Effector memory CD8-positive, alpha-beta T cell (primary cell): ENCODE data around the gene NKX6-1.

Experiments
- ATAC-seq: fragments of 150-1000 bp; cut with Tn5 transposase; replicated peaks from 2 replicates; pipeline ENCODE4 v1.10.0; 2021; ENCODE audit warnings: mild to moderate bottlenecking, moderate library complexity
- DNase-seq, 3 experiments: peaks; one replicate each; pipeline ENCODE4 v3.0.0; 2021
- H3K27ac Mint-ChIP-seq, 2 donors: one replicate each; pipeline ENCODE4 v1.8.0; 2022; ENCODE audit warnings: mild to moderate bottlenecking in 2 of 2, mixed read lengths in 2 of 2, moderate library complexity in 2 of 2
- H3K27me3 Mint-ChIP-seq, 2 donors: one replicate each; pipeline ENCODE4 v1.8.0; 2022; ENCODE audit warnings: mixed read lengths in 2 of 2
- H3K36me3 Mint-ChIP-seq: one replicate; pipeline ENCODE4 v1.8.0; 2022; ENCODE audit warnings: mild to moderate bottlenecking, moderate library complexity, mixed read lengths; ENCODE audit not compliant: insufficient read depth
- H3K4me1 Mint-ChIP-seq, 2 donors: one replicate each; pipeline ENCODE4 v1.8.0; 2022; ENCODE audit warnings: low read depth in 2 of 2, mixed read lengths in 2 of 2
- H3K4me3 Mint-ChIP-seq, 2 donors: one replicate each; pipeline ENCODE4 v1.8.0; 2022; ENCODE audit warnings: mild to moderate bottlenecking in 2 of 2, mixed read lengths in 2 of 2, moderate library complexity in 2 of 2
- H3K9me3 Mint-ChIP-seq, 2 donors: one replicate each; pipeline ENCODE4 v1.8.0; 2022; ENCODE audit warnings: mixed read lengths in 2 of 2

Gene NKX6-1

DNA sequence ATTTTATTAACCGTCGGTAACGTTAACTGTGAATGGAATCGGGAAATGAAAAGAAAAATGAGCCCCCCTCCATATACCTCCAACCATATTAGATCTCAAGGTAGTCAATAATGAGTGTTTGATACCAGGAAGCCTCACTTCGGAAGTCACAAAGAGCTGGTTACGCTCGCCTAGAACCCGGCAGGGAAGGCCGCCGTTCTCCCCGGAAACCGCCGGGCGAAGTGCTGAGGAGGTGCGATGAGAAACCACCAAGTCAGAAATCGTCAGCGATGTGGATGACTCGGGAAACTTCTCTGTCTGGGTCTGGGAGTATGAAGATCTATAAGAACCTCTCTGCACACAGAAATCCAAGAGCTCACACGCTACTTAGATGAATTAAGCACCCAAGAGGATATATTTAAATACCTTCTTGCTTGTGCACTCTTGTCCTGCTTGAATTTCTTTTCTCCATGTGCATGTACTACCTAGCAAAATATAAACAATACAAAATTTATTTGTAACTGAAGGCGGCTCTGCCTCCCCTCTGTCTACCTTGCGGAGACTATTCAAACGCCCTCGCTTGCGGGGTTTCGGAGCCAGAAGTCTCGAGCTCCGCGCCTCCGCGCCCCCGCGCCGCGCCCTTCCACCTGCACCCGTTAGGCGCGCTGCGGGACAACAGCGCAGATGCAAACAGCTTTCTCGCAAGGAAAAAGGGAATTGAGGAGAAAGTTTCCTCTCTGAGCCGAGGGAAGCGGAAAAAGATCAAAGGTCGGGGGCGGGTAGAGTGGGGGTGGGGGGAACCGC is 17.8 kb downstream of the NKX6-1 start:
- no peaks in the 10 kb centered on the region for H3K9me3 Mint-ChIP-seq
- no peak for DNase-seq
- ATAC-seq, result no peak
- H3K4me1 Mint-ChIP-seq, result peaks cover 0 to 3% of the 10 kb centered on the region in 2 donors
- no peaks in the 10 kb centered on the region for H3K36me3 Mint-ChIP-seq
- peaks cover 48 to 74% of the 10 kb centered on the region in 2 donors for H3K27me3 Mint-ChIP-seq
- H3K27ac Mint-ChIP-seq, result no peak overlapping the region
- peak overlapping the region in 1 of 2 donors; percentile 14 for H3K4me3 Mint-ChIP-seq

DNA sequence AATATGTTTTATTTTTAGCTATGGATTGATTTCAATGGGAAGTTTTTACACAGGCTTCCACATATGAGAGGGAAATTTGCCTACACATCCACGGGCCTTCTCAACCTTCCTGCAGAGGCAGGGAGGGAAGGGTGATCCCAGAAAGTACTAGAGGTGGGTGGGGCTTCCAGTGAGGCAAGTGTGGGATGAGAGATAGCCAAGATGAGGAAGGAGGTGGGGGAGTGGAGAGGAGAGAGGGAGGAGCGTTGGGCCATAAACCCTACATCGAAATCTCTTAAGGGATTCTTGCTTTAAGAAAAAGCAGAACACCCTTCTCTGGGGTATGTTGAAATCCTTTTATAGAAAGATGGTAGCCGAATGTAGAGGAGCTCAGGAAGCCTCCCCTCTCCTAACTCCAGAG is 19.0 kb downstream of the NKX6-1 start:
- Mint-ChIP-seq H3K4me3 (no peak overlapping the region), H3K4me1 (peaks cover 0 to 3% of the 10 kb centered on the region in 2 donors), H3K9me3 (no peaks in the 10 kb centered on the region), H3K36me3 (no peaks in the 10 kb centered on the region), H3K27ac (no peak overlapping the region), H3K27me3 (peaks cover 44 to 62% of the 10 kb centered on the region in 2 donors)
- no peak for DNase-seq
- ATAC-seq, result no peak

DNA sequence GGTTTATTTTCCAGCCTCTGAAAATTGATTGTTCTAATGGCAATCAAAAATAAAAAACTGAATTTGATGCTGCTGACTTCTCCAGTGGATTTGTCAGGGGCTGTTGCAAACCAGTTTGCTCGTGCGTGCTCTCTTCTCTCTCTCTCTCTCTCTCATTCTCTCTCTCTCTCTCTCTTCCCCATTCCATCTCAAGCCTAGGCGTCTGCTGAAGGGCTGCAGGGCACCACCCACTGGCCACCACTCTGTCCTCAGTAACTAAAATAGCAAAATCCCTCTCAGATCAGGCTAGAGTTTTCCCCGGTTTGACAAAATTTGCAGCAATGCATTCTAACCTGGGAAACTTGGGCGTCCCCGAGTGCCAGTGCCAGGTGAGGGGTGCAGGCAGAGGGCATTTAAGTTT is 19.4 kb downstream of the NKX6-1 start:
- peaks cover 0 to 3% of the 10 kb centered on the region in 2 donors for H3K4me1 Mint-ChIP-seq
- no peak overlapping the region for H3K27ac Mint-ChIP-seq
- H3K9me3 Mint-ChIP-seq, result no peaks in the 10 kb centered on the region
- H3K4me3 Mint-ChIP-seq, result no peak overlapping the region
- peaks cover 44 to 58% of the 10 kb centered on the region in 2 donors for H3K27me3 Mint-ChIP-seq
- ATAC-seq (no peak), DNase-seq (no peak)
- no peaks in the 10 kb centered on the region for H3K36me3 Mint-ChIP-seq

DNA sequence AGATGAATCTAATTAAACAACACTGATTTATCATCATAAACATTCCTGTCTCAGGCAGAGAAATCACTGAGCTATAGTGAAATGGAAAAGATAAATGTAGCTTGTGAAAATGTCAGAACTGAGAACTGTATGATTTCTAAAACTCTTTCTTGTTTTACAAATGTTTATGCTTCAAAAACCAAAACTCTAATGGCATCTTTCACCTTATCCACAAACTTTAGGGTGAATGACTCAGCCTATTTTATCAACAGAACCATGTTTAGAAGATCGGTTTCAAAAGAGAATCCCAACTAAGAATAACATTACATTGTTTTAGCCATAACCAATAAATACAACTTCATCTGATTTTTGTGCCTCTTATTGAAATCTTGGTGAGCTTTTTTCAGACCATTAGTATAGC is 21.4 kb downstream of the NKX6-1 start:
- H3K9me3 Mint-ChIP-seq, result no peaks in the 10 kb centered on the region
- ATAC-seq (no peak), DNase-seq (no peak)
- H3K4me1 Mint-ChIP-seq, result peaks cover 0 to 3% of the 10 kb centered on the region in 2 donors
- no peaks in the 10 kb centered on the region for H3K36me3 Mint-ChIP-seq
- no peak overlapping the region for H3K4me3 Mint-ChIP-seq
- H3K27ac Mint-ChIP-seq, result no peak overlapping the region
- H3K27me3 Mint-ChIP-seq, result peaks cover 34 to 39% of the 10 kb centered on the region in 2 donors

DNA sequence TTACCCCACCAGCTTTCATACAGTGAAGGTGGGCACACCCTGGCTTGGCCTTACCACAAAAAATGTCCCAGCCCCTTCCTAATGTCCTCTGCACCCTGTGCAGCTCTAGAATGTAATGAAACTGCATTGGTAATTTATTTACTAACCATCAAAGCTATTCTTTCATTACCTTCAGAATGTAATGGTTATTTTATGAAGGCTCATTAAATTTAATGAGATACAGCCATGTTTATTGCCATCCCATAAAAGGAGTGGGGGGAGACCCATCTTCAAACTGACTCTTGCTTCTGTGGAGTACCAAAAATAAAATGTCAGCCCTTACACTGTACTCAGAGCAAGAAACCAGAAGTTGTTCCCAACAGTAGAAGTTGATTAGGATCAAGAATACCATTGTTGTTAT is 25.0 kb downstream of the NKX6-1 start:
- no peak for DNase-seq
- Mint-ChIP-seq H3K4me1 (no peaks in the 10 kb centered on the region), H3K36me3 (no peaks in the 10 kb centered on the region), H3K9me3 (no peaks in the 10 kb centered on the region), H3K27ac (no peak overlapping the region), H3K4me3 (no peak overlapping the region), H3K27me3 (peaks cover 2 to 10% of the 10 kb centered on the region in 2 donors)
- no peak for ATAC-seq

DNA sequence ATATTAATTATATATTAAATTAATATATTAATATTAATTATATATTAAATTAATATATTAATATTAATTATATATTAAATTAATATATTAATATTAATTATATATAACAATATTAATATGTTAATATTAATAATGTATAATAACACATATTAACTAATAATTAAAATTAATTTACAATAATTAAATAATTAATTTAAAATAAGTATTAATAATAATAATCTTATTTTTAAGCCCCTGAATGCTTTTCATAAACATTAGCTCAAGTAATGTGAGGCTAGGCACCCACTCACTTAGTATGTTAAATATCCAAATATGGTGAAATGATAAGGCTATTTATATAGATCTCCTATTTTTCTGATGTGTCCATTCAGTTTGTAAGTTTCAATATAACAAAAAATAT is 26.9 kb downstream of the NKX6-1 start:
- Mint-ChIP-seq H3K27me3 (no peaks in the 10 kb centered on the region), H3K4me3 (no peak overlapping the region), H3K27ac (no peak overlapping the region), H3K36me3 (no peaks in the 10 kb centered on the region), H3K4me1 (no peaks in the 10 kb centered on the region), H3K9me3 (peaks cover 0 to 2% of the 10 kb centered on the region in 2 donors)
- ATAC-seq, result no peak
- DNase-seq, result no peak

DNA sequence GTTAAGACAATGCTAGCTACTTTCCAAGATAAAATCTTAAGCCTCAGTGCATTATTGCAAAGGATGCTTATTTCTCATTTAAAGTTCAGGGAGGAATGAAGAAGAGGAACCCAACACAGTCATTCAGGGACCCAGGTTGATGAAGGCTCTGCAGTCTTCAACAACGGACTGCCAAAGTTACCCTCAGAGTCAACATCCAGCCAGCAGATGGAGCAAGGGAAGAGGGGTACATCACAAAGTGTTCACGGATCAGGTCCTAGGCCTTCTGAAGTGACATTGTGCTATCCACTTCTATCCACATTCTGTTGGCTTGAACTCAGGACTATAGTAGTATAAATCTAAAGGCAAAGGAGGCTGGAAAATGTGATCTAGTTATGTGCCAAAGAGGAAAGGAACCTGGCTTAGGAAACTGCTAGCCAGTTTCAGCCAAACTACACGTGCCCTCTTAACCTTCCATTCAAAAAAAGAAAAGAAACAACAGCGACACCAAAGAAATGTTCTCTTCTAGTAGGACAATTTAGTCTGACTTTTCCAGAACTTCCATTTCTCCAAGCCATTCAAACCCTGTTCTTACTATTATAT is 28.8 kb downstream of the NKX6-1 start:
- Mint-ChIP-seq H3K9me3 (peaks cover 0 to 2% of the 10 kb centered on the region in 2 donors), H3K27me3 (no peaks in the 10 kb centered on the region), H3K4me3 (no peak overlapping the region), H3K4me1 (no peaks in the 10 kb centered on the region), H3K36me3 (no peaks in the 10 kb centered on the region), H3K27ac (no peak overlapping the region)
- no peak for DNase-seq
- ATAC-seq, result no peak

DNA sequence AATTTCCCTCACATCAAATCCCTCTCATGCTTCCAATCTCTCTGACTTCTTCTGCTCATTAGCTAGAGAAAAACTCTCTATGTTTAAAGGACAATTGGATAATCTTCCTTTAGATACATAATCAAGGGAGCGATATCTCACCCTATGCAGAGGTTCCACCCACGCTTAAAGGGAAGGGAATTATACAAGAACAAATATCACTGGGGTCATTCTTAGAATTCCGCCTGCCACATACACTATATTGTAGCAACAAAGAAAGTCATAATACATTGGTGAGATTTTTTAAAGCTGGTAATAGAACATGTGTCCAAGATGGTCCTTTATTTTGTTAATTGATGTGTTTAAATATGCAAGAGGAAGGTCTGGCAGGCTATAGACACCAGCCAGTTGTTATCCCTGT is 31.5 kb downstream of the NKX6-1 start:
- Mint-ChIP-seq H3K27ac (no peak overlapping the region), H3K36me3 (no peaks in the 10 kb centered on the region), H3K4me3 (no peak overlapping the region), H3K27me3 (no peaks in the 10 kb centered on the region), H3K4me1 (no peaks in the 10 kb centered on the region), H3K9me3 (peaks cover 0 to 2% of the 10 kb centered on the region in 2 donors)
- DNase-seq, result no peak
- ATAC-seq, result no peak

DNA sequence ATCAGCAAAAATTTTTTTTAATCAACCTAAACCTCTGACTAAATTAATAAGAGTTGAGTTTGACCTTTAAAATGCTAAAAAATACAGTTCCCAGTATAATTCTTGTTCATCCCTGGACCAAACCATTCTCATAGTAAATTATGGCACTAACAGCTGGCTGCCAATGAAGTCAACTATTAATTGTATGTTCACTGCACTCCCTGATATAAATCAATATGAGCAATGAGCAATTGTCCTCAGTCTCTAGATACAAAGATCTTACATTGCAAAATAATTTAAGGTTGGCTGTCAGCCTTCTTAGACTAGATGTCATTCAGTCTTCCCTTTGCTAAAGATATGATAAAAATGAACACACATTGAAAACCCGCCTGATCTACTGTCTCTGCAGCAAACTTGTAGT is 39.3 kb downstream of the NKX6-1 start:
- Mint-ChIP-seq H3K27me3 (no peaks in the 10 kb centered on the region), H3K27ac (no peak overlapping the region), H3K9me3 (peaks cover 0 to 2% of the 10 kb centered on the region in 2 donors), H3K4me1 (no peaks in the 10 kb centered on the region), H3K36me3 (no peaks in the 10 kb centered on the region), H3K4me3 (no peak overlapping the region)
- DNase-seq (no peak), ATAC-seq (no peak)

DNA sequence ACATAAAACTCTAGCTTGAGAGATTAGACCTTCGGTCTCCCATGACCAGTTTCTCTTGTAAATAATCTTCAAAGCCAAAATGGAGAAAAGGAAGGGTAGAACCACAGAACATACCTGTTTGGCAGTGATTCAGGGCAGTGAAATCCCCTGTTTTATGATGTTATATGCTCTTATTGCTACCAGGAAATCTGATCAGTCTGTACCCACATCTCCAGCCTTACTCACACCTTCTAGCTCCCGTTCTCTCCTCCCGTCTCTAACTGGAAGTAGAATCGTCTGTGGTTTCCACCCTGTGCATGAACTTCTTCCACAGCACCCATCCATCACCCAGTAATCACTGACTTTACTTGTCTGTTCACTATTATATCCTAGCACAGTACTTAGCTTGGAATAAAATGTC is 42.9 kb downstream of the NKX6-1 start:
- no peak overlapping the region for H3K27ac Mint-ChIP-seq
- ATAC-seq (no peak), DNase-seq (no peak)
- no peaks in the 10 kb centered on the region for H3K4me1 Mint-ChIP-seq
- peaks cover 0 to 2% of the 10 kb centered on the region in 2 donors for H3K9me3 Mint-ChIP-seq
- H3K27me3 Mint-ChIP-seq, result no peaks in the 10 kb centered on the region
- no peaks in the 10 kb centered on the region for H3K36me3 Mint-ChIP-seq
- H3K4me3 Mint-ChIP-seq, result no peak overlapping the region

DNA sequence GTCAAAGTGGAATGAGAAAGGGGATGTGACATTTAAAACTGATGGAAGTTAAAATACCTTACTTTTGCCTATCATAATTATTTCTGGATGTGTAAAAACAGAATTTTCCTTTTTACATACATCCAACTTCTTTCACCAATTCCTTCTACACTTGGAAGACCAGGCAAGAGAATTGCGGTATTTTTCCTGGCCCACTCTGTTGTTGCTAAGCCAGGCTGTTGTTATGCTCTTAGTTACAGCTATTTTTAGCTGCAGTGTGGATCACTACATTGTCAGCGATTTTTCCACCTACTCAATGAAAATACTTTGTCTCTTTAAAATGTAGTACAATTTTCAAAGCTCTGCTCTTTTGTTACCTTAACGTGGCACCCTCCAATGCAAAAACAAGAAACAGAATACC is 43.4 kb downstream of the NKX6-1 start:
- no peak overlapping the region for H3K27ac Mint-ChIP-seq
- no peak overlapping the region for H3K4me3 Mint-ChIP-seq
- ATAC-seq (no peak), DNase-seq (no peak)
- H3K36me3 Mint-ChIP-seq, result no peaks in the 10 kb centered on the region
- no peaks in the 10 kb centered on the region for H3K27me3 Mint-ChIP-seq
- H3K4me1 Mint-ChIP-seq, result no peaks in the 10 kb centered on the region
- peaks cover 0 to 2% of the 10 kb centered on the region in 2 donors for H3K9me3 Mint-ChIP-seq

DNA sequence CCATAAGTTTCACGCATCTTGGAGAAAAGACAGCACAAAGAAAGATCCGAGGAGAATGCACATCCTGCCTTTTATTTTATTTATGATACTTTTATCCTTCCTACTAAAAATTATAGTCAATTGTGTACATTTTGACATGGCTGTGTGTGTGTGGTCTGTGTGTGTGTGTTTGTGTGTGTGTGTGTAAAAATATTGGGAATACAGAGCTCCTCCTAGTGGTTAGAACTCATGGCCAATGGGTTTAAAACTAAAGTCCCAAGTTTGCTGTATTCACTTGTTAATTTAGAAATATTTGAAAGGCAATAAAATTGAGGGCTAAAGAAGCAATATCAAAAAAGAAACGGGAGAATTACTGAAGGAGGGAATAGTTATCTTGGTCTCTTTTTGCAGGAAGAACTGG is 47.5 kb downstream of the NKX6-1 start:
- Mint-ChIP-seq H3K27ac (no peak overlapping the region), H3K4me3 (no peak overlapping the region), H3K9me3 (peaks cover 0 to 2% of the 10 kb centered on the region in 2 donors), H3K4me1 (no peaks in the 10 kb centered on the region), H3K27me3 (no peaks in the 10 kb centered on the region), H3K36me3 (no peaks in the 10 kb centered on the region)
- DNase-seq, result no peak
- no peak for ATAC-seq

DNA sequence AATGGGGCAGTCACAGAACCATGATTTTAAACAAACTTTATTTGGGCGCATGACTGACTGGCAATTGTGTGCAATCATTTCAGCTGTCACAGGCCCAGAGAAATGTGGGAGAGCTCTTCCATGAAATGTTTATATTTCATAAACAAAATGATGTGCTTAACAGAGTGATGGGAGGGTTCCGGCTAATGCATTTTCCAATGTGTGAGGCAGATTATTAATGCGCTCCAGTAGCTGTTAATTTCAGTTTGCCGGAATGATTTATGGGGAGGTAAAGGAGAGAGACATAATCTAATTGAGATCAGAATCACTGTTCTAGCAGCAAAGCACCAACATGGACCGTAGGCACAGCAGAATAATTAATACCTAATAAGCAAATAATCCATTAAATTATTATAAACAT is 55.6 kb downstream of the NKX6-1 start:
- ATAC-seq (no peak), DNase-seq (no peak)
- no peaks in the 10 kb centered on the region for H3K9me3 Mint-ChIP-seq
- no peaks in the 10 kb centered on the region for H3K4me1 Mint-ChIP-seq
- H3K4me3 Mint-ChIP-seq, result no peak overlapping the region
- H3K27ac Mint-ChIP-seq, result no peak overlapping the region
- no peaks in the 10 kb centered on the region for H3K27me3 Mint-ChIP-seq
- H3K36me3 Mint-ChIP-seq, result no peaks in the 10 kb centered on the region

DNA sequence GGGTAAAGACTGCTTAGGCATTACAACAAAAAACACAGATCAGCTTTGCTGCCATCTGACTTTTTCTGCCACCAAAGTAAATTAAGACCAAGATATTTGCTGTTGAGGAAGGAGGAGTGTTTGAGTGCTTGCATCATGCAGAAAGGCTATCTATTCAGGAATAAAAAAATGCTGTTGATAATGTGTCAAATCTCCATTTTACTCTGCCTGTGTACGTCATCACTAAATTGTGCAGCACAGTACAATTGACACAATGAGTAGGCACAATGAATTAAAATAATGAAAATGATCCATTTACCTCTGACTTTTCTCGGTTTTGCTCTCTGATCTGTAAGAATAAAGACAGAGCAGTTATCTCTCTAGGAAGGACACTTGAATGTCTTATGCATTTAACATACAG is 56.3 kb downstream of the NKX6-1 start:
- no peak overlapping the region for H3K4me3 Mint-ChIP-seq
- ATAC-seq, result no peak
- H3K36me3 Mint-ChIP-seq, result no peaks in the 10 kb centered on the region
- H3K9me3 Mint-ChIP-seq, result no peaks in the 10 kb centered on the region
- no peak for DNase-seq
- H3K4me1 Mint-ChIP-seq, result no peaks in the 10 kb centered on the region
- no peaks in the 10 kb centered on the region for H3K27me3 Mint-ChIP-seq
- no peak overlapping the region for H3K27ac Mint-ChIP-seq
